ENCODE results near the gene PPP1R2B. TPM values are rescaled to one million over a fixed set of nuclear protein-coding genes. Genes with fewer than 3 reads are reported as not detected.

The PPP1R2B gene
- under 1 TPM in 1 of 2 experiments, not detected in 1; 0.12 TPM for total RNA-seq

DNA sequence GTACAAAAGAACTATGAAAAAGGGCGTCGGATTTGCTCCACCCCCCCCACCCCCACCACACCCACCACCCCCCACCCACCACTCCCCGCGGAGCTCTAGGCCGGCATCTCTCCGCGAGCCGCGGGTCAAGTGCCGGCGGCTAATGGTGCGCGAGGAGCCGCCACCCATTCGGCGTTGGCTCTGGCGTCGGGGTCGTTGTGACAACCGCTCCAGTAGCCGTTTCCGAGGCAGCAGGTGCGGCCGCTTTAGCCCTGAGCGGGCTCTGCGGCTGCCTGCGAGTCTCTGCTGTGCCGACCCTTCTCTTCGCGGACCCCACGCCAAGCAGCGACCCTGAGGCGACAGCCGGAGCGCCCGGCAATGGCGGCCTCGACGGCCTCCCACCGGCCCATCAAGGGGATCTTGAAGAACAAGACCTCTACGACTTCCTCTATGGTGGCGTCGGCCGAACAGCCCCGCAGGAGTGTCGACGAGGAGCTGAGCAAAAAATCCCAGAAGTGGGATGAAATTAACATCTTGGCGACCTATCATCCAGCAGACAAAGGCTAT, at the start of gene PPP1R2B:
Gene PPP1R2B (plus strand): TSS at position 90 of the 546 bp plus-strand sequence. CDS start 268 bp downstream, at position 358.
- DNase-seq = no peak
- Mint-ChIP-seq H3K27me3 (ENCODE audit: low read depth) (peaks cover 25% of the 10 kb centered on the region), H3K4me3 (no peak within 1 kb of the TSS), H3K4me1 (ENCODE audit: low read depth) (peaks cover 3% of the 10 kb centered on the region), H3K27ac (no peak within 1 kb of the TSS), H3K9me3 (peaks cover 23% of the 10 kb centered on the region), H3K36me3 (ENCODE audit: low read depth) (peaks cover 10% of the 10 kb centered on the region)
- CTCF ChIA-PET = no interaction called here
- intact Hi-C loops (cut with micrococcal nuclease) = no loop called here

DNA sequence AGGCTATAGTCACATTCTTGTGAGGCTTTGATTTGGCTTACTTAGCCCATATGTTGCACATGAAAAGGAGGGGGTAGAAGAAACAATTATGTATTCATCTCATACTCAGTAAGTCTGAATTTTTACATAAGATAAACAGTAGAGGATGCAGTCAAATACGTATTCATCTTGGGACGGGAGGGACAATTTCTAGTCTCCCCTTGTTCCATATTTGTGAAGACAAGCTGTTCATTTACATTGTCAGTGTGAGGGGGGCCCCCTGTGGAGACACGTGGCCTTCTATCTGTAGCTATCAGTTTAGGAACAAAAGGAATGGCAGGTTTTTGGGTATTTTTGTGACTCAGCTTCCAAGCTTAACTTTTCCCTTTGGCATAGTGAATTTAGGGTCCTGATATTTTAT, 49.2 kb upstream of the PPP1R2B start:
- Mint-ChIP-seq H3K27ac (no peak overlapping the region), H3K4me3 (no peak overlapping the region), H3K9me3 (peaks cover 2% of the 10 kb centered on the region), H3K36me3 (ENCODE audit: low read depth) (no peaks in the 10 kb centered on the region), H3K27me3 (ENCODE audit: low read depth) (peaks cover 4% of the 10 kb centered on the region), H3K4me1 (ENCODE audit: low read depth) (no peaks in the 10 kb centered on the region)
- CTCF ChIA-PET = no interaction called here
- intact Hi-C loops (cut with micrococcal nuclease) = loop anchor here (2.0 kb wide), 1 partner anchor 30 kb away; no protein-coding TSS in a partner anchor
- DNase-seq = peak; percentile 20

DNA sequence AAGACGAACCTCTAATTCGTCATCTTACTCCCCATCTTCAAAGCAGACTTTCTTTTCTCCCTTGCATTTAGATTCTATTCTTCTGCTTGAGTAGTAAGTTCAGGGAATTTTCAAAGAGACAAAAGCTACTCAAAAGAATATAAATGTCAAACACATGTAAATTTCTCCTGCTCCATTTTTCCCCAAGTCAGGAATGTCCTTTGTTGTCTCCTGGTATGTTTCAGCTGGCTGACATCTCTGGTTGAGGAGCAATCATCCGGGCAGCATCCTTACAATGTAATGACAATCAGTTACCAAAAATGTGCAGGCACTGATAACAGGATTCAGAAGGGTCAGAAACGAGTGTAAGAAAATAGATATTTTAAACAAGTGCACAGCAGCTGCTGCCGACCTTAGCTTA, 47.6 kb upstream of the PPP1R2B start:
- no peaks in the 10 kb centered on the region for H3K36me3 Mint-ChIP-seq (ENCODE audit: low read depth)
- H3K27me3 Mint-ChIP-seq (ENCODE audit: low read depth) = no peaks in the 10 kb centered on the region
- intact Hi-C loops (cut with micrococcal nuclease) = no loop called here
- no peak overlapping the region for H3K4me3 Mint-ChIP-seq
- H3K27ac Mint-ChIP-seq = no peak overlapping the region
- CTCF ChIA-PET = no interaction called here
- H3K4me1 Mint-ChIP-seq (ENCODE audit: low read depth) = no peaks in the 10 kb centered on the region
- no peak for DNase-seq
- H3K9me3 Mint-ChIP-seq = peaks cover 5% of the 10 kb centered on the region

DNA sequence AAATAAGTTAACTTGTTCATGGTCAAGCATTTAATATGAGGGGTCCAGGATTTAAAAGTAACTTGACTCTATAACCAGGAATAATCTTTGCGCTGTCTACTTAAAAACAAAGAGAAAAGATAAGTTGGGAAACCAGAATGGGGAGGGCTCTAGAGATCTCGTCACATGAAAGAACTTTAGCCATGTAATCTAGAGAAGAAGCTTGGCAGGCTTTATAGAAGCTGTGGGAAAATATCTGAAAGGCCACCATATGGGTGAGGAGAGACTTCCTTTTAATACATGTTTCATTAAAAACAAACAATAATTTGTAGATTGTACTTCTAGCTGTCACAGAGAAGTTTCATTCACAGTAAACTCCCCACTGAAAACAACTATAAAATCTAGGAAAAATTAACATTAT, 46.7 kb upstream of the PPP1R2B start:
- no peaks in the 10 kb centered on the region for H3K36me3 Mint-ChIP-seq (ENCODE audit: low read depth)
- intact Hi-C loops (cut with micrococcal nuclease) = no loop called here
- no peak overlapping the region for H3K27ac Mint-ChIP-seq
- CTCF ChIA-PET = no interaction called here
- H3K4me1 Mint-ChIP-seq (ENCODE audit: low read depth) = no peaks in the 10 kb centered on the region
- H3K4me3 Mint-ChIP-seq = no peak overlapping the region
- no peaks in the 10 kb centered on the region for H3K27me3 Mint-ChIP-seq (ENCODE audit: low read depth)
- peaks cover 5% of the 10 kb centered on the region for H3K9me3 Mint-ChIP-seq
- DNase-seq = no peak

DNA sequence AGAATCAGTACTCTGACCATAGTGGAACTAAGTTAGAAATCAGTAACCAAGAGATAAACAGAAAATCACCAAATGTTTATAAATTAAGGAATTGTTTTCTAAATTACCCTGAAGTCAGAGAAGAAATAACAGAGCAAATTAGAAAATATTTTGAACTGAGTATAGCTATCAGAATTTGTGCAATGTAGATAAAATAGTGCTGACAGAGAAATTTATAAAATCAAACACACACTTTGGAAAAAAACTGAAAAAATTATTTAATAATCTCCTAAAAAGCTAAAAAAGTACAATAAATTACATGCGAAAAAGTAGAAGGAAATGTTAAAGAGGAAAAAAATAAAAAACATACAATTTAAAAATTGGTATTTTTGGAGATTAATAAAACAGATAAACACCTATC, 37.1 kb upstream of the PPP1R2B start:
- Mint-ChIP-seq H3K27ac (no peak overlapping the region), H3K27me3 (ENCODE audit: low read depth) (no peaks in the 10 kb centered on the region), H3K4me3 (no peak overlapping the region), H3K4me1 (ENCODE audit: low read depth) (peaks cover 7% of the 10 kb centered on the region), H3K36me3 (ENCODE audit: low read depth) (no peaks in the 10 kb centered on the region), H3K9me3 (peaks cover 2% of the 10 kb centered on the region)
- DNase-seq = no peak
- CTCF ChIA-PET = interaction anchor here (0.6 to 0.7 kb wide), 2 partner anchors 262 to 660 kb away, joined by 3 read pairs; no protein-coding TSS in a partner anchor
- intact Hi-C loops (cut with micrococcal nuclease) = loop anchor here (10.0 kb wide), 1 partner anchor 408 kb away; no protein-coding TSS in a partner anchor

DNA sequence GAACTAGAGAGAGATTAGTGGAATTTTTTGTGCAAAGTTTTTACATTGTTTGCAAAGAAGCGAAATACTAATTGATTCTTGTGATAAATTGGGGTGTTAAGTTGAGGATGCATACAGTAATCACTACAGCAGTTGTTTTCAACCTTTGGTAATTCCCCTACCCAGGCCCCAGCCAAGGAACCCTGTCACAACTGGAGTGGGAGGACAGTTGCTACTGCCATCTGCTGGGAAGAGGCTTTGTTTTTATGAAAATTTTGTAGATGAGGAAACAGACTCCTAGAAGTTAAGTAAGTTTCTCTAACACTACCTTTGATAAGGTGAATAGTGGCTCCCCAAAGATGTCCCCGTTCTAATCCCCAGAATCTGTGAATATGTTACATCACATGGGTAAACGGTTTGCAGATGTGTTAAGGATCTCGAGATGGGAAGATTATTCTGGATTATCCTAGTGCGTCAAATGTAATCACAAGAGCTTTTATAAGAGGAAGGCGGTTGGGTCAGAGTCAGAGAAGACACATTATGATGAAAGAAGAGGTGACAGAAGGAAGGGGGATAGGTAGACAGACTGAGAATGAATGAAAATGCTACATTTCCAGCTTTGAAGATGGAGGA, 34.0 kb upstream of the PPP1R2B start:
- Mint-ChIP-seq H3K27me3 (ENCODE audit: low read depth) (no peaks in the 10 kb centered on the region), H3K9me3 (peaks cover 2% of the 10 kb centered on the region), H3K4me1 (ENCODE audit: low read depth) (peaks cover 7% of the 10 kb centered on the region), H3K27ac (peak overlapping the region; percentile 28), H3K4me3 (no peak overlapping the region), H3K36me3 (ENCODE audit: low read depth) (no peaks in the 10 kb centered on the region)
- CTCF ChIA-PET = interaction anchor here (0.9 to 2.2 kb wide), 7 partner anchors 9 to 316 kb away, joined by 3 to 5 read pairs (median 4); no protein-coding TSS in a partner anchor
- peak; percentile 77 for DNase-seq
- intact Hi-C loops (cut with micrococcal nuclease) = loop anchor here (1.0 to 10.0 kb wide), 7 partner anchors 97 to 1199 kb away; no protein-coding TSS in a partner anchor

DNA sequence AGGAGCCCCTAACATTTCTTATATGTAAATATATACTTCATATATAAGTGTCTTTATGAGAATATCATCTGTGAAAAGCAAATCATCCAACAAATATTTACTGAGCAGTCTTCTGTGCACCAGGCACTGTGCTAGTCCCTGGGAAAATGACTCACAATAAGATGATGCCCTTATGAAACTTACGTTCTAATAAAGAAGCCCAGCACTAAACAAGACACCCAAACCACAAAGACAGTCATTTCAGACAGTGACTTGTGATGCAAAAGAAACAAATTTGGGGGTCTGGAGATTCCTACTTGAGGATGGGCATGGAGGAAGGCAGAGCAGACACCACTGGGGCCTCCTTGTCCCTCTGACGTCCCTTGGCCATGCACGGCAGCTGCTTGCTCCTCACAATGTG, 30.6 kb upstream of the PPP1R2B start:
- Mint-ChIP-seq H3K36me3 (ENCODE audit: low read depth) (no peaks in the 10 kb centered on the region), H3K27ac (no peak overlapping the region), H3K4me3 (no peak overlapping the region), H3K9me3 (no peaks in the 10 kb centered on the region), H3K4me1 (ENCODE audit: low read depth) (peaks cover 7% of the 10 kb centered on the region), H3K27me3 (ENCODE audit: low read depth) (no peaks in the 10 kb centered on the region)
- intact Hi-C loops (cut with micrococcal nuclease) = loop anchor here (5.0 to 10.0 kb wide), 3 partner anchors 147 to 415 kb away; no protein-coding TSS in a partner anchor
- no peak for DNase-seq
- CTCF ChIA-PET = no interaction called here

DNA sequence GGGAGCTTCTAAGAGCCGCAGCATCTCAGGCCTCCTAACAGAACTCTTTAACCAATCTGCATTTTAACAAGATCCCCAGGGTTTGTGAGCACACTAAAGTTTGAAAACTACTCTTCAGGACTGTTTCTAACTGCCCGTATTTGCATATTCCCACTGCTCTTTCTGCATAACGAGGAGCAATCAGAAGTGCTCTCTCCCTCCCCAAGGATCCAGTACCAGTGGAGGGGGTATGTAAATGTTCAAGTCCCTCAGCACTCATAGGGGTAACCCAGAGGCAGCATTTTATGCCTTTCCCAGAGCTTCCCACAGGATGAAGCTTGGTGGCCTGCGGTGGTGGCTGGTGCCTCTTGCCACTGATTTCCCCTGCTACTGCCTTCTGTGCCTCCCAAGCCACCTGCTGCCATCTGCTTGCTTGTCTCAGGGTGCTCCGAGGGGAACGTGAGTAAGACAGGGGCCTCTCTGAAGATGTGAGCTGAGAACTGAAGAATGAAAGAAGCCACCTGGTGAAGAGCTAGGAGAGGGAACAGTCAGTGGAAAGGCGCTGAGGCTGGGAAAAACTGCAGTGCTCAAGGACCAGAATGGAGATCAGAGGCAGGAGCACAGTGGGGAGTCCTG, 30.0 kb upstream of the PPP1R2B start:
- CTCF ChIA-PET = no interaction called here
- intact Hi-C loops (cut with micrococcal nuclease) = loop anchor here (5.0 to 10.0 kb wide), 3 partner anchors 148 to 415 kb away; no protein-coding TSS in a partner anchor
- Mint-ChIP-seq H3K9me3 (no peaks in the 10 kb centered on the region), H3K4me3 (no peak overlapping the region), H3K27me3 (ENCODE audit: low read depth) (no peaks in the 10 kb centered on the region), H3K36me3 (ENCODE audit: low read depth) (no peaks in the 10 kb centered on the region), H3K4me1 (ENCODE audit: low read depth) (peaks cover 7% of the 10 kb centered on the region), H3K27ac (no peak overlapping the region)
- DNase-seq = no peak

DNA sequence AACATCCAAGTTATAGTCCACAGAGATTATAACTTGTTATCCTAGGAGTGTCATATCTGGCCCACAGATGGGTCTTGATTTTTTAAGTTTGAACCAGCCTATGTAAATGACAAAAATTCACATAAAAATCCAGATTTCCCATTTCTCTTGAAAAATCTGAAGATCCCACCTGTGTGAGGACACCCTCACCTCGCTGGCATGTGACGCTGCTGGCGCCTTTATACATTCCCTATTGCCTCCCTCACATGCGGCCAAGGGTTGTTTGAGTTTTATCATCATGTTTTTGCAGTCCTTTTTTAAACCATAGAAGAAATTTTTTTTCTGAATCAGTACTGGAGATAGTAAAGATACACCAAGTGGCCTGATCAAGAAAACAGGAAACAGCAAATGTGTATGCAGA, 25.9 kb upstream of the PPP1R2B start:
- CTCF ChIA-PET = interaction anchor here (0.7 to 1.7 kb wide), 2 partner anchors 110 to 880 kb away, joined by 3 to 6 read pairs; no protein-coding TSS in a partner anchor
- H3K27me3 Mint-ChIP-seq (ENCODE audit: low read depth) = no peaks in the 10 kb centered on the region
- H3K36me3 Mint-ChIP-seq (ENCODE audit: low read depth) = no peaks in the 10 kb centered on the region
- no peaks in the 10 kb centered on the region for H3K4me1 Mint-ChIP-seq (ENCODE audit: low read depth)
- no peak overlapping the region for H3K4me3 Mint-ChIP-seq
- intact Hi-C loops (cut with micrococcal nuclease) = no loop called here
- DNase-seq = no peak
- H3K9me3 Mint-ChIP-seq = peaks cover 10% of the 10 kb centered on the region
- no peak overlapping the region for H3K27ac Mint-ChIP-seq

DNA sequence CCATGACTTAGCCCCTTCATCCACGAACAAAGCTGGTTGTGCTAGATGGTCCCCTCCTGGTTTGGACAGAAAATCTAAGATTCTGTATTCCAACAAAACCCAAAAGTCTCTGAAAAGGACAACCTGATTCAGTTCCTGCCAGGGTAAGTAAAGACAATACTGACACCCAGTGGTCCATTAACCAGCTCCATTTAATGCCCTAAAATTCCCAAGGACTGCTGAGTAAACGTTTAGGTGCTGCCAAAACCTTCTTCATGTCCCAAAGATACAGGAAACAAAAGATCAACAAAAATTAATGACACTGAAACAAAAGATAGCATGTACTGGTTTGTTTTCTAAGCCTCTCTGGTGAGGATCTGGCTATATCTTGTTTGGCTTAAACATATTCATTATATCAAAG, 25.3 kb upstream of the PPP1R2B start:
- no peaks in the 10 kb centered on the region for H3K4me1 Mint-ChIP-seq (ENCODE audit: low read depth)
- DNase-seq = no peak
- CTCF ChIA-PET = interaction anchor here (0.6 to 1.7 kb wide), 3 partner anchors 8 to 307 kb away, joined by 3 to 6 read pairs (median 4); no protein-coding TSS in a partner anchor
- intact Hi-C loops (cut with micrococcal nuclease) = loop anchor here (5.0 kb wide), 1 partner anchor 882 kb away; no protein-coding TSS in a partner anchor
- H3K9me3 Mint-ChIP-seq = peaks cover 10% of the 10 kb centered on the region
- H3K4me3 Mint-ChIP-seq = no peak overlapping the region
- H3K27ac Mint-ChIP-seq = no peak overlapping the region
- no peaks in the 10 kb centered on the region for H3K27me3 Mint-ChIP-seq (ENCODE audit: low read depth)
- H3K36me3 Mint-ChIP-seq (ENCODE audit: low read depth) = no peaks in the 10 kb centered on the region

DNA sequence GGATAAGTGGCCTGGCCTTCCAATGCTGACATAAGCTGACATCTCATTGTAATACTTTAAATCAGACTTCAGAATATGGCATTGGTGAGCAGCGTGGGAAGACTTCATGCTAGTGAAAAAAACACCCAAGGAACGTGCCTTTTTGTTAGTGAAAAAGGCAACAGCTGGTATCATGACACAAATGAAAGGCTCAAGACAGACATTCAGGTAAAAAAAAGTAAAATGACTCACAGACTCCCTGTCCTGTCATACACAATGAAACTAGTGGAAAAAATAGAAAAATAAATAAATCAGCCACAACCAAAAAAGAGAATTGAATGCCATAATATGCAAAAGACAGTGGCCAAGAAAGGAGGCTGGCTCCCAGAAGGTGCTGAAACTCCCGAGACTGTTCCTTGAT, 24.4 kb upstream of the PPP1R2B start:
- no peak overlapping the region for H3K4me3 Mint-ChIP-seq
- DNase-seq = no peak
- CTCF ChIA-PET = interaction anchor here (1.1 kb wide), 1 partner anchor 9 kb away, joined by 4 read pairs; no protein-coding TSS in a partner anchor
- H3K36me3 Mint-ChIP-seq (ENCODE audit: low read depth) = no peaks in the 10 kb centered on the region
- H3K9me3 Mint-ChIP-seq = peaks cover 10% of the 10 kb centered on the region
- intact Hi-C loops (cut with micrococcal nuclease) = loop anchor here (5.0 kb wide), 1 partner anchor 883 kb away; no protein-coding TSS in a partner anchor
- no peaks in the 10 kb centered on the region for H3K4me1 Mint-ChIP-seq (ENCODE audit: low read depth)
- no peaks in the 10 kb centered on the region for H3K27me3 Mint-ChIP-seq (ENCODE audit: low read depth)
- no peak overlapping the region for H3K27ac Mint-ChIP-seq

DNA sequence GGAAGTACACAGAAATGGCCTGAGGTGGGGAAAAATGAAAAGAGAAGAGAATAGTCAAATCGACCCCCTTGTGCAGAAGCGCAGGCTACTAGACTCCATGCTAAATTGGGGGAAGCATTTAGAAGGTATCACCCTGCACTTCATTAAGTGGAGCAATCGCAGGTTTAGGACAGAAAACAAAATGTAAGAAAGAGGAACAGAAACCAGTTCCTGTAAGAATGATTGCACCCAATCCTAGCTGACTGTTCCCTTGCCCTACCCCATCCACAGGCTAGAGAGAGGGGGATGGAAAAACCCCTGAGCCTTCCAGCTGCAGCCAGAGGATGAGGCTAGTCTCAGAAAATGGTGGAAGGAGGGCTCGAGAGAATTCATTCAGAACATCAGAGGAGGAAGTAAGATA, 23.9 kb upstream of the PPP1R2B start:
- Mint-ChIP-seq H3K4me1 (ENCODE audit: low read depth) (no peaks in the 10 kb centered on the region), H3K9me3 (peaks cover 10% of the 10 kb centered on the region), H3K27me3 (ENCODE audit: low read depth) (no peaks in the 10 kb centered on the region), H3K36me3 (ENCODE audit: low read depth) (no peaks in the 10 kb centered on the region), H3K4me3 (no peak overlapping the region), H3K27ac (no peak overlapping the region)
- CTCF ChIA-PET = no interaction called here
- no peak for DNase-seq
- intact Hi-C loops (cut with micrococcal nuclease) = loop anchor here (5.0 kb wide), 1 partner anchor 884 kb away; no protein-coding TSS in a partner anchor

Measured in activated naive CD4-positive, alpha-beta T cell treated with anti-CD3 and anti-CD28 coated beads for 36 hours (primary cell).